GM19043 (cell line): ENCODE data around the gene C11orf97.
"Not testable (repeated sequence)": the region's sequence is repeated elsewhere in the genome, so short reads cannot be mapped to it uniquely, and the experiment has no call there.

Experiments used
- ATAC-seq: cut with Tn5 transposase; IDR thresholded peaks from one replicate; pipeline ENCODE4 v1.9.1; 2021; ENCODE audit warnings: low read depth; ENCODE audit not compliant: unreplicated experiment

Gene C11orf97, protein sequence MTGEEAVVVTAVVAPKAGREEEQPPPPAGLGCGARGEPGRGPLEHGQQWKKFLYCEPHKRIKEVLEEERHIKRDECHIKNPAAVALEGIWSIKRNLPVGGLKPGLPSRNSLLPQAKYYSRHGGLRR

DNA sequence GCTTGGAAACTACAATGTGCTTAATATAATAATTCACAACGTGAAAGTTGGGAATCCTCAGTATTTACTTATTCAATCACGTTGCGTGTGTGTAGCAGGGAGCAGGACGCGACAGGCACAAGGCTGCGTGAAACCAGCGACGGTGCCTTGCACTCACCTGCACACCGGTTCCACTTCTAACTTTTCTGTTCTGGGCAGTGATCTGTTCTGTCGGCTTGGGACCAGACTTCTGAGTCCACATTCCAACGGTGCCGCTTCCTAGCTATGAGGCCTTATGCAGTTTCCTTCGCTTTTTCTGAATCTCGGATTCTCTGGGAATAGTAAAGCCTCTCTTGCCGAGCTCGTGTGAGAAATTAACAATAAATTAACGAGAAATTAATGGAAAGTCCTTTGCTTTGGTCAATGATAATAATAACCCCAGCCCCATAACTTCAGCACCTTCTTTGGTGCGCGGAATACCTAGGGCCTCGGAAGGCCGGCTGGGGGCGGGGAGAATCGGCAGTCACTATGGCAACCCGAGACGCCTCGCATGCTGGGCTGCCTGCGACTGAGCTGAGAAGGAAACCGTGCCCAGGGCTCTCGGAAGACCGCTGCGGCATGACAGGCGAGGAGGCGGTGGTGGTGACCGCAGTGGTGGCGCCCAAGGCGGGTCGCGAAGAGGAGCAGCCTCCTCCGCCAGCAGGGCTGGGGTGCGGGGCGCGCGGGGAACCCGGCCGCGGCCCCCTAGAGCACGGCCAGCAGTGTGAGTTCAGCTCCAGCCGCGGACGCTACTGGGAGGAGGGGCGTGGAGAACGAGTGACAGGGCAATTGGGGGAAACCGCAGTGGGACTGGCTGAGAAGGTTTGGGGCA, at the start of gene C11orf97:
Gene C11orf97, plus strand, starts transcription at position 530 of the 850 bp plus-strand sequence. Its CDS starts 68 bp downstream, at position 598.
- peak; percentile 80 for ATAC-seq

DNA sequence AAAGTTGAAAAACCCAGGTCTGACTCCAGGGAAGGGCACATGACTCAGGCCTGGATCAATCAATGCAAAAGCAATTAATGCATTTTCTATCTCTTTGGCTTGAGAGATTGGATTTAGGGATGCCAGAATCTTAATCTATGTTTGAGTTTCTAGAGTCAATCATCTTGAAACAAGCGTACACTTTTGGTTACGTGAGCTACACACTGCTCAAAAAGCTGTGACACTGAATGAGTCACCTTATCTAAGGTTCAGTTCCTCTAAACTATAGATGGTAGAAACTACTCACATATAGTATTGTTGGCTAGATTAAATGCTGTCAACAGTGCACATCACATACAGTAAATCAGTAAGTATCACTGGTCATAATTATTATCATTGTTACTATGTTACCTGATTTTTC, 42.8 kb upstream of the C11orf97 start:
- peak; percentile 90 for ATAC-seq

DNA sequence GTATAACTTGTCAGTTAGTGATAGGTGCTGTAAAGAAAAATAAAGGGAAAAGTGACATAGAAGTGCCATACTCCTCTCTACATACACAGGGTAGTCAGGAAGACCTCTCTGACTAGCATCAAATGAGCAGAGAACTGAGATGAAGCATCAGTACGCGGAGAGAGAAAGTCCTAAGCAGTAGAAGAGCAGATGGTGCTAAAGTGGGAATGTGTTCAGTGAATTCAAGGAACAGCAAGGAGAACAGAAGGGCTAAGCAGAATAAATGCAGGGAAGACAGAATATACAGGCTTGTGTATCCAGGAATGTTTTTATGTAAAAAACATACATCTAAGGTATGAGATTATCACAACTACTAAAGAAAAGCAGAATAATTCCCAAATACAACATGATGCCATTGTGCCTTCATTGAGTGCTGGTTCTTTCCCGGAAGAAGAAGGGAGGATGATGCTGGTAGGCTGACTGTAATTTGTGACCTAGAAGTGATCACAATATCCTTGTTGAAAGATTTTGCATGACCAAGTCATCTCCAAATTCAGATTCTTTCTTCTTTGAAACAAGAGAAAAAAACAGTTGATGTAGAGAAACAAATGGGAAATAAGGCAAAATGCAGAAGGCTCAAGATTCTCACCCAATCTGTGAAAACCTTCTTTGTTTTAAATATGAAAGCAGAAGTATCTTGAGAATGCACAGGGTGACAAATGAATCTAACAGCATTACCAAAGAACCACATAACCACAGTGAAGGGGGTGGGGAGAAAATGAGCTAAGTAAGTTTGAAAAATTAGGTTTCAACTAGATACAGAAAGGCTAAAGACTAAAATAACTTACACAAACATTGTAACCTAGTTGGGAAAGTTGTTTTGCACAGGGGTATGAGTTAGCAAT, 39.1 kb upstream of the C11orf97 start:
- peak; percentile 73 for ATAC-seq

DNA sequence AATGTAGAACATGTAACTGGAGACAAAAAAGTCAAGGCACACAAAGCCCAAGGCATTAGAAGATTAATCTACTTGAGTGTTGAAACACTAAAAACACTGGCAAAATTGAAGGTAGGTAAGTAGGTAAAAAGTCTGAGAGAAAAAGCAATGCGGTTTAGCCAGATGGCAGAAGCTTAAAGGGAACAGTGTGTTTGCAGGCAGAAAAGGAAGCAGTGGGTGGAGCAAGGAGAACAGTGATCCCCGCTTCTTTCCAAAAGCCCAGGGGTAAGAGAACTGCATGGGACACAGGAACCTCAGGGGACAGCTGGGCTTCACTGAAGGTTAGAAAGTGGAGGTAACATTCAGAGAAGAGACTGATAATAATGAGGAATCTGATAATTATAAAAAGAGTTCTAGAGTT, 34.6 kb upstream of the C11orf97 start:
- ATAC-seq = no peak

DNA sequence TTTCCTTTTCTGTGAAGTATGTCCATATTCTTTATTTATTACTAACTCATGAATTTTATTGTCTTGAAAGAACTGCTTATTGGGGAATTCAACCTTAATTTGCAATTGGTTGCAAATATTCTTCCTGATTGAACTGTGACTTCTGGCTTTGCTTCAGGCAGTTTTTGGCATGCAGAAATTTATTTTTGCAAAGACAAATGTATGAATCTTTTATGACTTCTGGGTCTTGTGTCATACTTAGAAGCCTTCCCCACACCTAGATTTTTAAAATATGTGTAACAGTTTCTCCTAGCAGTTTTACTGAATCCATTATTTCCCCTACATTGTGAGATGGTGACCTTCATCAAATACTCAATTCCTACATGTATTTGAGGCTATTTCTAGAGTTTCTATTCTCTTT, 30.9 kb upstream of the C11orf97 start:
- ATAC-seq = no peak

DNA sequence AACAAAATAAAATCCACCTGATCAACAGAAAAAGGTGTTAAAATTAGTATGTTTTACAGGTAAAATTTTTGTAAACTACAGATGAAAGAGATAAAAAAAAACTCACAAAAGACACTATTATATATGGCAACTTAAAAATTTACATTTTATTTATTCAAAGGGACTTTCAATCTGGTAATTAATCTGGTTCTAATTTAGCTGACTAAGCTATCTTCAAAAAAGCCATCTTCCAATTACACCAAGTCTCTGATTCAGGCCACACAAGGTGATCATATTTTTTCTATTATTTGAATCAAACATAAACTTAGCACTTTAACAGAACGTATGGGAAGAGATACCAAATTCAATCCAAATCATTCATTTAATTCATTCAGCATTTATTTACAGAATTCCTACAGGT, 26.2 kb upstream of the C11orf97 start:
- no peak for ATAC-seq

DNA sequence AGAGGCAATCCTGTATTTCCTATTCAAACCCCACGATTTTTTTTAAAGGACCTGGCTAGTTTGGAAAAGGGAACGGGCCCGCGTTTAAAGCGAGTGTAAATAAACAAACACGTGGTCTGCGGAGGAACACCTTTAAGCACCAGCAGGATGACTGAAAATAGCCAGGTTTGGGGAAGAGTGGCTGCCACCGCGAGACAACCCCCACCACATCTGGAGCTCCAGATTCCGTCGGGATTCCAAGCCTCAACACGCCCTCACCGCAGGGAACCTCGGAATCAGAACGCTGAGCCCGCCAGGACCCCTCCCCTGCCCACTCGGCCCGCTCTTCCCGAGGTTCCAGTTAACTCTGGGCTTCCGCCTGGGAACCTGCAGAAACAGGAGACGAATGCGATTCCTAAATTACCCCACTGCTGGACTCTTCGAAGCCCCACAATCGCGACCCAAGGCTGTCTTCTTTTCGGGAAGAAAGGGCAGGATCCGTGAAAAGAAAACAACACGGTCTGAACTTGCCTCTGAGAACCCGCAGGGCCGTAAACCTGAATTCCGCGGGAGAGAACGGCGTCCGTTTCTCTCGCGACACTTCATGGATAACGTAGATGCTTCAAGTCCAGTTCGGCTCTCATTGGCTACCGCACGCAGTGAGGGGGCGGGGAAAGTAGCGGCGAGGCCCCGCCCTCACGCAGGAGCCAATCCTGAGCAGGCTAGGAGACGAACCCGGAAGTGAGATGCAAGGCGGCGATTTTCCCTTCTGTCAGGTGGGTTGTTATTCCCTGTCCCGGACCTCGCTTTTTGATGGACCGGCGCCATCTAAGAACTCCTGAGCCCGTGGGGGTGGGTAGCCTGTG, 18.8 kb upstream of the C11orf97 start, which contains the start of the genes ANKRD49 and MRE11:
Gene ANKRD49, plus strand, starts transcription at position 704 of the 845 bp plus-strand sequence. CDS start 2,710 bp downstream, outside the sequence.
Gene MRE11, minus strand, starts transcription at position 564 of the 845 bp plus-strand sequence. CDS start 1,043 bp downstream, outside the sequence.
- peak; percentile 100 for ATAC-seq

DNA sequence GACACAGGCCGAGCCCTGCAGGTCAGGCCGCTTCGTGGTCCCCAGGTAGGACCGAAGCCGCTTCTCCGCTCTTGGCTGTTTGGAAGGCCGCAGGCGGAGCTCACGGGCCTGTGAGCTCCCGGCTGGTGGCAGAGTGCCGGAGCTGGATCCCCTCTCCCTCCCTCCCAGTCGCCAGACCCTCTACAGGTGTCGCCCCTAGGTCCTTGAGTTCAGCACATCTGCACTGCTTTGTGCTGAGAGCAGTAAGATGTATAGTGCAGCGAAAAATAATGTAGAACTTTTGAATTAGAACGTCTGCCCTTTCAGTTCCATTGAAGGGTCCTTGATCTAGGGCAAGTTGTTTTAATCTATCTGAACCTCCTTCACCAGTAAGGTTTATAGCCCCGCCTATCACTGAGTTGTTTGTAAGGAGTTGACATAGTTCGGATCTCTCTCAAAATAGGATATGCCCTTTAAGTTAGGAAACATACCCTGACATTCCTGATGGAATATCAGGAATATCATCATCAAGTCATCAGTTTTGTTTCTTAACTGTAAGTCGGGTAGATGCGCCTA, 18.1 kb upstream of the C11orf97 start:
- ATAC-seq = peak; percentile 51

DNA sequence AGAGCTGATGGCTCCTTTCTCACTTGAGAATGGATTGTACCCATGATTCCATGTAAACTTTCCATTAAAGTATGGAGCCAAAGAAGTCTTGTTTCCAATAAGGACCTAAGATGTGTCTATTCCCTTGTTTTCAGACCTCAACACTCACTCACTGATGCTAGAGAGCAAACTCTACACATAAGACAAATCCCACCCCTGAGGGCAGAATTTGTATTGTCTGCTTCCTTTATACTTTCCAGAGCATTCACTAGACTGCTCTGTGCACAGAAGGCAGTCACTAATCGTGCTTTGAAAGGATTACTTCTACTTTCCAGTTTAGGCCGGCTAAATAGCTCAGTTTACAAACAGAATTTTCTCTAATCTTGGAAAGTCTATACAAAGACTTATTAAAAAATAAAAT, 12.1 kb upstream of the C11orf97 start:
- ATAC-seq = no peak

DNA sequence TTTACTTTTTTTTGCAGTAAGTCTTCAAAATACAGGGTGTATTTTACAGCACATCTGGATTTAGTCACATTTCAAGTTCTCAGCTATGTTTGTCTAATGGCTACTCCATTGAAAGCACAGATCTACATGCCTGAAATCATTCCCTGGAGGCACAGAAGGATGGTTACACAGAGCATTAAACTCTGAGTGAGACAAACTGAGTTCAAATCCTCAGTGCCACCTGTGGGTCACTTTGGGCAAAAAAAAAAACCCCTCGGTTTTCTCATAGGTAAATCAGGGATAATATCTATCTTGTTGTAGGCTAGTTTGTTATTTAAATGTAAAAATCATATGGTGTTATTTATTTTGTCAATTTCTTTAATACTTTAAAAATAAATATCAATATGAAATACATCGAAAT, 10.7 kb upstream of the C11orf97 start:
- no peak for ATAC-seq

DNA sequence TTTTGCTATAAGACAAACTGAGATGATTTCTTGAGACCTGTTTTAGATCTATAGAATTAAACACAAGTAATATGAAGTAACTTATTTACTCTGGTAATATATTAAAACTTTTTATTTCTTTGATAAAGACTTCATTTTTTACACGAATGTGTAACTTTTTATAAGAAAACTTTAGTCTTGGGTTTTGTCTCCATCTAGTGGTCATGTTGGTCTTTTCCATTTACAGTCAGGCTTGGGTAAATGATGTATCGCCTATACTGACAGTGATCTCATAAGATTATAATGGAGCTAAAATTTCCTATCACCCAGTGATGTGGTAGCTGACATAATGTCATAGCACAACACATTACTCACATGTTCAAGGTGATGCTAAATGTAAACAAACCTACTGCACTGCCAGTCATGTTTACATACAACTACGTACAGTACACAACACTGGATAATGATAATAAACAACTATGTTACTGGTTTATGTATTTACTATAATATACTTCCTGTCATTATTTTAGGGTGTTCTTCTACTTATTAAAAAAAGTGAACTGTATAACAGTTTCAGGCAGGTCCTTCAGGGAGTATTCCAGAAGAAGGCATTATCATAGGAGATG, 7.5 kb upstream of the C11orf97 start:
- no peak for ATAC-seq

DNA sequence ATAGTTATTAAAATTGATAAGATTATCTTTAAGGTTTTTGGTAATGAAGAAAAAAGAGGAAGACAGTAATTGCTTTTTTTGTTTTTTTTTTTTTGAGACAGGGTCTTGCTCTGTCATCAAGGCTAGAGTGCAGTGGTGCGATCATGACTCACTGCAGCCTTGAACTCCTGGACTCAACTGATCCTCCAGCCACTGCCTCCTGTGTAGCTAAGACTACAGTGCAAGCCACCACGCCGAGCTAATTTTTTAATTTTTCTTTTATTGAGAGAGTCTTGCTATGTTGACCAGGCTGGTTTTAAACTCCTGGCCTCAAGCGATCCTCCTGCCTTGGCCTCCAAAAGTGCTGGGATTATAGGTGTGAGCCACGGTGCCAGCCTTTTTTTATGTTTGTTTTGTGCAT, 5.7 kb upstream of the C11orf97 start:
- ATAC-seq = not testable (repeated sequence)

DNA sequence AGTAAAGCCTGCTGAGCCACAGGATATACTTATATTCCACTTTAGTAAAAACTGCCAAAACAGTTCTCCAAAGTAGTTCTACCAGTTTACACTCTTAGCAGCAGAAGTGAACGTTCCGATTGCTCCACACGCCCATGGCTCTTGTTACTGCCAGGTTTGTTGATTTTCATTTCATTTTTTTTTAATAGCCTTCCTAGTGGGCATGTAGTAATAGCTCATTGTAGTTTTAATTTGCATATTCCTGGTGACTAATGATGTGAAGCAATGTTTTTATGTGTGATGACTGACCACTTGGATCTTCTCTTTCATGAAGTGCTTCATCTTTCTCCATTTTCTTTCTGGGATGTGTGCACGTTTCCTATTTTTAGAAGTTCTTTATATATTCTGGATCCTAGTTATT, 4.8 kb upstream of the C11orf97 start:
- ATAC-seq = no peak

DNA sequence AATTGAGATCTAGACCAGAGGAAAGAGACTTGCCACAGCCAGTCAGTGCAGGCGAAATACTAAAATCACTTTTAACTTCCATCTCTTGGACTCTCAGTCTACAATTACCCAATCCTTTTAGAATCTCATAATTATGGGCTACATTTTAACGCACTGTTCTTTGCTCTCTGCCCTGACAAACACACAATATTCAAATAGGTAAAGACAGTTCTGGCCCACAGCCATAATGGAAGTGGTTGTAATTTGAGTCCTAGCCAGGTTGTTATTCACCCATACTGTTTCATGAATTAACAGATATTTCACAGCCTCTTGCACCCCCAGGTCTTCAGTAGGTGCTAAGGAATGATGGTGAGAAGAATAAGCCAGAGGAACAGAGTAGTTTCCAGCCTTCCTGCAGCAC, 830 bp downstream of the C11orf97 start:
- ATAC-seq = peak; percentile 46

DNA sequence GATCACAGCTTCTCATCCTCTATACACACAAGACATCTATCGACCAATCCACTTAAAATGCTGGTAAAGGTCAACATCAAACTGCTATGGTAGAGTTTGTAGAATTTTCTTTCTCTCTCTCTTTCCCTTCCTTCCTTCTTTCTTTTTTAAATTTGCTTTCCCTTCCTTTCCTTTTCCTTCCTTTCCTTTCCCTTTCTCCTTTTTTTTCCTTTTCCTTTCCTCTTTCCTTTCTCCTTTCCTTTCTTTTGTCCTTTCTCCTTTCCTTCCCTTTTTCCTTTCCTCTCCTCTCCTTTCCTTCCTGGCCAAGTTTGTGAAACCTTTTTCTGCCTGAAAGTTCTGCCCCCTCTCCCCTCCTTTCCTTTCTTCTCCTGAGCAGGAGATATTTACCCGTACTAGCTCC, 3.1 kb downstream of the C11orf97 start:
- ATAC-seq = no peak

DNA sequence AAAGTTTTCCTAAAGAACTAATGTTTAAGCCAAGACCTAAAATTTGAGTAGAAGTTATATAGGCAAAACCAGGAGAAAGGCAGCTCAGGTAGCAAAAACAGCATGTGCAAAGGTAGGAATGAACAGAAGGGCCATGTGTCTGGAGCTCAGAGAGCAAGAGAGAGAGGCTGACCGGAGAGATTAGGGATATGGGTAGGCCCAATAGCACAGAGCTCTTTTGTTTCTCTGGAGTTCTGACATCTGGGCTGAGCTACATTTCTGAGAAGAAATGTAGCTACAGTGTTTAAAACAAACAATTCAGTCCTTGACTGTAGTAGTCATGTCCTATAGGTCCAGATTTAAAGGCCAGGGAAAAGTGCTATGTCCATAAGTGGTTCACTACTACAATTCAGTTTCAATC, 4.5 kb downstream of the C11orf97 start:
- ATAC-seq = no peak

DNA sequence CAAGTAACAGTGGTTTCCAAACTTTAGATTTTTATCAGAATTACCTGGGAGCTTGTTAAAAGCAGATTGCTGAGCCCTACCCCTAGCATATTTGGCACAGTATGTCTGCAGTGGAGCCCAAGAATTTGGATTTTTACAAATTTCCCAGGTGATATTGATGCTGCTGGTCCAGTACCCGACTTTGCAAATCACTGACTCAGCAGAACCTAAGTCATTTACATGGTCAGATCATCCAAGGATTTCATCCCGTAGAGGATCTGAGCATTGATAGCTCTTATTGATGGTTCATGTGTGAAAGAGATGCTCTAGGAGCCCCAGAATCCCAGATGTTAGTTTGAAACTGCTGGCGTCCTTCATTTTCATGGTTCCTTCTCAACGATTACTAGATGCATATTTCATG, 6.0 kb downstream of the C11orf97 start:
- no peak for ATAC-seq

DNA sequence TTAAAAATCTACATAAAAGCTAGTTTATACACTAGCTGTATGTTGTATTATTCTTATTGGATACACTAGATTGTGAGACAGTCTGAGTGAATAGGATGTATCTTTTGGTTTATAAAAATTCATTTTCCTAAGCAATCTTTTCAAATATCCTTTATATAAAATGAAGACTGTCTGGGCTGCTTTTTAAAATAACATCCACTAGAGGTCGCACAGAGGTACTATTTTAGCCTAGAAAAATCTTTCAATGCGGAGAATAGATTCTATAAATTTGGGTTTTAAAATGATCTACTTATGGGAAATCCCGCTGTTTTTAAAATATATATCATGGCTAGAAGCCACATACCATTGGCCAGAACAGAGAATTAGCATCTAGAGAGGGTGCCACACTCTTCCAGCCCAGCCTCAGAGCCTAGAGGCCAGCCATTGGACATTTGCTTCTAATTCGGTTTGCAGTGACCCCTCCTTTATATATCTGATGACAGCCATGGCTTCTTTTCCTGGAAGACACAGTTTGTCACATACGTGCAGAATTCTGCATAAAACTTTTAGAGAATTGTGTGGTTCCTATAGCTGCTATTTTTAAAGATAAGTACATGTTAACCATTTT, 7.3 kb downstream of the C11orf97 start:
- ATAC-seq = peak; percentile 55

DNA sequence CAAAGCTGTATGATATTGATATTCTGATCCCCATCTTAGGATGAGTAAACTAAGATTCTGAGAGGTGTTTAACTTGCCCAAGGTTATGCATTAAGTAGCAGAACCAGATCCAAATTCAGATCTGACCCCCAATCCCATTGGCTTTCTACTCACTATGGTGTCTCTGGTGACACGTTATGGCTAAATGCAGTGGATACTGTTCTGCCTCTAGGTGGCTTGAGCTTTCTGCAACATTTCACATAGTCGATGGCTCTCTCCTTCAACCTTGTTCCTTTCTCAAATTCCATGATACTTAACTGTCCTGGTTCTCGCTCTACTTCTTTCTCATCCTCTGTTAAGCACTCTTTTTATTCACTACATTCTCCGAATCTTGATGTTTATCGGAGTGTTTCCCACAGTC, 9.4 kb downstream of the C11orf97 start:
- no peak for ATAC-seq
